HG03060 (cell line): ENCODE data around the gene KLHL14.
"Not testable (repeated sequence)": the region's sequence is repeated elsewhere in the genome, so short reads cannot be mapped to it uniquely, and the experiment has no call there.

Experiments
- ATAC-seq: cut with Tn5 transposase; IDR thresholded peaks from one replicate; pipeline ENCODE4 v1.9.1; 2021; ENCODE audit warnings: low read depth, moderate number of reproducible peaks; ENCODE audit not compliant: unreplicated experiment

Gene KLHL14, protein sequence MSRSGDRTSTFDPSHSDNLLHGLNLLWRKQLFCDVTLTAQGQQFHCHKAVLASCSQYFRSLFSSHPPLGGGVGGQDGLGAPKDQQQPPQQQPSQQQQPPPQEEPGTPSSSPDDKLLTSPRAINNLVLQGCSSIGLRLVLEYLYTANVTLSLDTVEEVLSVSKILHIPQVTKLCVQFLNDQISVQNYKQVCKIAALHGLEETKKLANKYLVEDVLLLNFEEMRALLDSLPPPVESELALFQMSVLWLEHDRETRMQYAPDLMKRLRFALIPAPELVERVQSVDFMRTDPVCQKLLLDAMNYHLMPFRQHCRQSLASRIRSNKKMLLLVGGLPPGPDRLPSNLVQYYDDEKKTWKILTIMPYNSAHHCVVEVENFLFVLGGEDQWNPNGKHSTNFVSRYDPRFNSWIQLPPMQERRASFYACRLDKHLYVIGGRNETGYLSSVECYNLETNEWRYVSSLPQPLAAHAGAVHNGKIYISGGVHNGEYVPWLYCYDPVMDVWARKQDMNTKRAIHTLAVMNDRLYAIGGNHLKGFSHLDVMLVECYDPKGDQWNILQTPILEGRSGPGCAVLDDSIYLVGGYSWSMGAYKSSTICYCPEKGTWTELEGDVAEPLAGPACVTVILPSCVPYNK

DNA sequence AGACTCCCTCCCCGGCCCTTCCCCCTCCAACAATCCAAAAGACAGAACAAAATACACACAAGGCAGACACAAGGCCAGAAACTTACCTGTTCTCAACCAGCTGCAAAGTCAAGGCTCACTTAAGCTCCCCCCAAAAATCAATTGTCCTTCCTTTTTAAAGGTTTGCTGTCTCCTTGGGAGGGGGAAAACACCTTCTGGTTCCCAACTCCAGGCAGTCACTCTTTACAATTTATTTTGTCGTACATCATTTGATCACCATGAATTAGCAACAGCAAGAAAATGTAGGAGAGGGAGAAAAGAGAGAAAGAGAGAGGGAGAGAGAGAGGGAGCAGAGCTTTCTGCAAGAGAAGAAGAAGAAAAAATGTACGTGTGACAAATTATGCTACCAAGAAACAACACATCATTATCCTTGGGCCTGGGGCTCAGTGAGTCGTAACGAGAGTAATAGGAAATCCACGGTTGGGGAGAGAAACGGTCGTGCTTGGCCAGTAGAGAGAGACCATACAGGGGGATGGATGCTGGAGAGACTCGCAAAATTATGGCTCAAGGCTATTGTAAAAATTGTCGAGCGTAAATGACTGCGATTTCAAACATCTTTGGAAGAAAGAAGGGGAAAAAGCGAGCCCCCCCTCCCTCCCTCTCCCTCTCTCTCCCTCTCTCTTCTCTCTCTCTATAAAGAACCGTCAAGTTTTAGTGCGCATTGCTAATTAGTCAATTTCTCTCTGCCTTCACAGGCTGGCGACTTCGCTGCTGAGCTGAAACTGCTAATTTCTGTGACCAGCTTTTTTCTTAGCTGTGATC, at the start of gene KLHL14:
TSS of gene KLHL14 (minus strand) at position 443 of the 801 bp plus-strand sequence. CDS start 2,432 bp downstream, outside the sequence.
- ATAC-seq = no peak

DNA sequence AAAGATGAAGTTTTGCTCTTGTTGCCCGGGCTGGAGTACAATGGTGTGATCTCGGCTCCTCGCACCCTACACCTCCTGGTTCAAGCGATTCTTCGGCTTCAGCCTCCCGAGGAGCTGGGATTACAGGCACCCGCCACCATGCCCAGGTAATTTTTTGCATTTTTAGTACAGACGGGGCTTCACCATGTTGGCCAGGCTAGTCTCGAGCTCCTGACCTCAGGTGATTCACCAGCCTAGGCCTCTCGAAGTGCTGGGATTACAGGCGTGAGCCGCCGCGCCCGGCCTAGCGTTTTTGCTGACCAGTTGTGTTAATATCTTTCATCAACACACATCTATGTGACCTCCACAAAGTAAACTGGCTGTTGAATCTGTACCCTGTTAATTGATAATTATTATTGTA, 49.4 kb upstream of the KLHL14 start:
- ATAC-seq = no peak

DNA sequence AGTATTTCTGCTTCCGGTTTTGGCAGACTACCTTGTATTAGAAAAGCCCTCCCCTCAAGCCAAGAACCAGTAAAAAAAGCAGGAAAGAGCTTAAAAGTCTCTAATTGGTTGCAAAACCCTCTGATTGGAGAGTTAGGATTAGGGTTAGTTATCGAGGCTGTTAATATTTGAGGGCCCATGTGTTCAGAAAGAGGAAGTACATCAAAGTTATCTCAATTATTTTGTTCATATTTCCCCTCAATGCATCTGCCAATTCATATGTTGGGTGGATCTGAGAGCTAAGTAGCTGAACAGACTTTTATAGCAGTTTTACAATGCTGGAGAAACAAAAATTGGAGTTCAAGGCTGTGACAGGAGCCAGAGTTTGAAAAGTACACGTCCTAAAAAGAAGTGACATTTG, 43.1 kb upstream of the KLHL14 start:
- ATAC-seq = no peak

DNA sequence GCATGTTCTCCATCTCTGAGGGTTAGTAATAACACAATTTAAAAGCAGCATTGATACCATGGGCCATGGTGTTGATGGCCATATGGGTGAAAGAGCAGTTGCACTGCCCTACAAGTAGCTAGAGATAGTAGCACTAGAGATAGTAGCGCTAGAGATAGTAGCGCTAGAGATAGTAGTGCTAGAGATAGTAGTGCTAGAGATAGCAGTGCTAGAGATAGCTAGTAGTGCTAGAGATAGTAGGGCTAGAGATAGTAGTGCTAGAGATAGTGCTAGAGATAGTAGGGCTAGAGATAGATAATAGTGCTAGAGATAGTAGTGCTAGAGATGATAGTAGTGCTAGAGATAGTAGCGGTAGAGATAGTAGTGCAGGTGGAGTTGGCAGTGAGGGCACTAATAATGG, 39.5 kb upstream of the KLHL14 start:
- ATAC-seq = no peak

DNA sequence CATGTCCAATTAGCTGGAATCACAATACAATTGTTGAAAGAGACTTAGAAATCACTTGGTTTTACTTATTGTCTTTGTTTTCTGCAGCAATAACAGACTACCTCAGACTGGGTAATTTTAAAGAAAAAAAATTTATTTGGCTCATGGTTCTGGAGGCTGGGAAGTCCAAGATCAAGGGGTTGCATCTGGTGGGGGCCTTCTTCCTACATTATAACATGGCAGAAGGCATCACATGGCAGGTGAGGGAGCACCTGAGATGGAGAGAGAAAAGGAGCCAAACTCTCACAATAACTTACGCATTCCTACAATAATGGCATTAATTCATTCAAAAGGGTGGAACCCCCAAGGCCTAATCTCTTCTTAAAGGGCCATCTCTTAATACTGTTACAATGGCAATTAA, 37.5 kb upstream of the KLHL14 start:
- ATAC-seq = no peak

DNA sequence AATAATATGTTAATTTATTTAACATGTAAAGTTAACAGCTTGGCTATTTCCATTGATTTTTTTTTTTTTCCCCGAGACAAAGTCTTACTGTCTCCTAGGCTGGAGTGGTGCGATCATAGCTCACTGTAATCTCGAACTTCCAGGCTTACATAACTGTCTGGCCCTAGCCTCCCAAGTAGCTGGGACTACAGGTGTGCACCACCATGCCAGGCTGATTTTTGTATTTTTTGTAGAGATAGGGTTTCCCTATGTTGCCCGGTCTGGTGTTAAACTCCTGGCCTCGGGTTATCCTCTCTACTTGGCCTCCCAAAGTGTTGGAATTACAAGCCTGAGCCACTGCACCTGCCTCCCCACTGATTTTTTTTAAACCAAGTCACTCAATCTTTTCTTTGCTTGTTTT, 32.5 kb upstream of the KLHL14 start:
- ATAC-seq = no peak

DNA sequence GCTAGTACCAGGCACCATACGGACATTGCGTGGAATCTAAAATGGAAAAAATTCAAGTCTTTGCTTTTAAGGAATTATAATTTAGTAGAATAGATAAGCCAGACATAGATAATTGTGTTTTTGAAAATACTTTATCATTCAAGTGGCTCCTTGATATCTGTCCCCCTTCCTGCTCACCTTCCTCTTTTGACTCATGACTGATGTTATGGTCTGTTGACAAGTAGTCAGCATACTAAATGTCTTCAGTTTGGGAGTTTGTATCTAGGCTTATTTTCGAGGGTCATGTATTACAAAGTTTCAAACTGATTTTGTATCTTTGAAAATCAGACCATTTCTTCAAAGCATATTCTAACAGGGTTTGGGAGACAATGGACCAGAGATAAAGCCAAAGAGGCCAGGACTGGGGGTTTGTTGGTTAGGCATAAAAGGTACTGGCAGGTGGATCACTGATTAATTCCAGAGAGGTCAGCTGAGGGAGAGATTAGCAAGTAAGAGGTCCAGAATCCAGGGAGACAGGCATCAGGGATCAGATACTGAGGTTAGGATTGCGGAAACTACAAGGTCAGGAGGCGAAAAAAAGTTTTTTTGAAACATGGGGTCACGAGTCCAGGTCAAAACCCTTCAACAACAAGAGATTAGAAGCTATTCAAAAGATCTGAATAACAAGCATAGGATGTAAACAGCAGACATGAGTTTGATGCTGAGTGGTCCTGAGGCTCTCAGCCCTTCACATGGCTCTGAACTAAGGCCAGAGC, 31.5 kb upstream of the KLHL14 start:
- no peak for ATAC-seq

DNA sequence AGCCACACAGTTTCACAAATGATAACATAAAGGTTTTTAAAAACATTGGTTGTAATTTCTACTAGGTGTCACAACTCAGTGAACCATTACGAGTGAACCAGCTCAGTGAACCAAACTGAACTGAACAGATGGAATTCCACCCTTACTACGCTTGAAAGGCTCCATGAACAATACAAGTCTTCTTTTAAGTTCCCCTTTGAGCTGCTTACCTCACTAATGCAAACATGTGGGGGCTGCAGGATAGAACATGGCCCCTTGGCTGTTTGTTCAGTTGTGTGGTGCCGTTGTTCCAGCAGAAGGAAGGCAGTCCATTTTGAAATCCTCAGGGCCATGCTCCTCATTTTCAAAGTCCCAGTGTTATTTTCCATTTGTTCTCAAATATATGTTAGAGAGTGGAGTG, 30.7 kb upstream of the KLHL14 start:
- peak; percentile 90 for ATAC-seq

DNA sequence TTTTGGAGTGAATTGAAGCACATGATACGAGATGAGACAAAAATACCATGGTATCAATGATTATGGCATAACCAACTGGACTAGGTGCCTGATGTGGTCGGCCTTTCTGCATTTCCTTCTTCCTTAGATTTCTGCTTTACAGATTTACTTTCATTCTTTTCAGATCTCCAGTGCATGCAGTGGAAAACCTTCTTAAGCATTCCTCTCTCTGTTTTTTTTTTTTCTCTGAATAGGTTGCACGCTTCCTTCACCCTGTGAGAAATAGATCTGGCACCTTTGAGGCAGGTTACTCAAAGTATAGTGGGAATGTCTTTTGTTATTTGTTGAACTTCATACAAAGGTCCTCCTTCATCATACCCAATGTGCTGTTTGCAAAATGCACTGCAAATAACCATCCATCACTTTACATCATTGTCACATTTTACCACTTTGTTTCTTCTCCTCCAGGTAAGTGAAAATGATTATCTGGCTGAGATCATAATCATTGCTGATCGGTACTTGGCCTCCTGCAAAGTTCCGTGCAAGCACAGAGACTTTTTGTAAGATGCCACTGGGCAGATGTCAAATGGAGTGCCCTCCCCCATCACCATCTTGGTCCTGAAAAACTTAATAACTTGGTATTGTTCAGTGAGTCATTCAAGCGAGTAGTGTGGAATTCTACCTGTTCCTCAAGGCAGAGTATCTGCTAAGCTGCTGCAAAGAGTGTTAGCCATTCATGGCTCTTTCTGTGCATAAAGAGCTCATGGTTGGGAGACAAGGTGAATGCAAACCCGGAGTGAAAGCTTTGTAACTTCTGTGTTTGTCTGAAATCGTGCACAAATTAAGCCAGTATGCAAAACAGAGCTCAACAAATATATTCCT, 30.0 kb upstream of the KLHL14 start:
- ATAC-seq = peak; percentile 37

DNA sequence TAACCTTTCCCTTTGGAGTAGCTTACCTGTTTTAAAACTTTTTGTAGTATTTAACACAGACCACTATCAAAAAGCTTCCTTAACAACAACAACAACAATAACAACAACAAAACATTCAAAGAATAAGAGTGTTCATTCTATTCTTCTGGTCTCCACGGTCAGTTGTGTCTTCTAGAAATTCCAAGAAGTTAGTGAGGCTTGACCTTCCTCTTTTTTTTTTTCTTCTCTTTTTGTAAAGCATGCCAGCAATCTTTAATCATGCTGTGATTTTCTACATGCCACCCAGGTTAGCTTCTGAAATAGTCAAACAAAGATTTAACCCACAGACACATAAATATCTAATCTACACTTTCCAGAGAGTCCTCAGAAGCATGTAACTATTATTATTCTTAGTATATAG, 28.4 kb upstream of the KLHL14 start:
- no peak for ATAC-seq

DNA sequence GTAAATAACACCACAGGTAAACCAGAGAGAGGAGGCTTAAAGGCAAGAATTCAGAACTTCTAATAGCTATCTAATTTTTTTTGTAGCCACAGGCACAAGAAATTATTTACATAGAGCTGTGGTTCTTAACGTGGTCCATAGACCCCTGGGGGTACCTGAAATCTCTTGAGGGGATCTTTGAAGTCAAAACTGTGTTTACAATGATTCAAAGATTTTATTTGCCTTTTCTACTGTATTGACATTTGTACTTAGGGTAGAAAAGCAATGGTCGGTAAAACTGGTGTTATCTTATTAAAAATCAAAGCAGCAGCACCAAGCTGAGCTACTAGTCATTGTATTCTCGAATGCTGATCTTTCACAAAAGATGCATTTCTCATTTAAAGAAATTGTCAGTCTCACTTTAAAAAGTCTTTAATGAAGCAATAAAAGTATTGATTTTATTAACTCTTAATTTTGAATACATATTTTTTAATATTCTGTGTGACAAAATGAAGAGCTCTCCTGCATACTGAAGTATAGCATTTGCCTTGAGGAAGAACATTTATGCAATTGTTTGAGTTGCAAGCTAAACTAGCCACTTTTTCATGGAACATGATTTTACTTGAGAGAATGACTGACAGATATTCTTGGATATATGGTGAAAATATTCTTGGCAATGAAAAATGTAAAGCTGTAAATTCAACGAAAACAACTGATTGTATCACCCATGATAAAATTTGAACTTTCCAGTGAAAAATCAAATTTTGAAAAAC, 25.6 kb upstream of the KLHL14 start:
- ATAC-seq = no peak

DNA sequence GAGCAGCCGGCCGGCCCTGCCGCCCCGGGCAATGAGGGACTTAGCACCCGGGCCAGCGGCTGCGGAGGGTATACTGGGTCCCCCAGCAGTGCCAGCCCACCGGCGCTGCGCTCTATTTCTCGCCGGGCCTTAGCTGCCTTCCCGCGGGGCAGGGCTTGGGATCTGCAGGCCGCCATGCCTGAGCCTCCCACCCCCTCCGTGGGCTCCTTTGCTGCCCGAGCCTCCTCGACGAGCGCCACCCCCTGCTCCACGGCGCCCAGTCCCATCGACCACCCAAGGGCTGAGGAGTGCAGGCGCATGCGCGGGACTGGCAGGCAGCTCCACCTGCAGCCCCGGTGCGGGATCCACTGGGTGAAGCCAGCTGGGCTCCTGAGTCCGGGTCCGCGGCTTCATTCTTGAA, 21.8 kb upstream of the KLHL14 start:
- not testable (repeated sequence) for ATAC-seq

DNA sequence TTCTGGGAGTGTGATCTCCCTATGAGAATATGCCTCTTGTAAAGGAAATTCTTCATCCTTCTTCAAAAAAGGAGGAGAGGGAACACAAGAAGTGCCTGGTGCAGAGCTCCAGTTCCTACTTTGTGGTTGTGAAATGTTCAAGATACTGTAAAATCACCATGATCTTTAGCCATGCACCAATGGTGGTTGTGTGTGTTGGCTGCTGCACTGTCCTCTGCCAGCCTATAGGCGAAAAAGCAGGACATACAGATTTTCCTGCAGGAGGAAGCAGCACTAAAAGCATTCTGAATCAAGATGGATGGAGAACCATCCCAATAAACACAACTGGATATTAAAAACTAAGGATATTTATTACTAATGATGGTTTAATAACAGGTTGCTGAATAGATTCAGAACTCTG, 6.2 kb upstream of the KLHL14 start:
- no peak for ATAC-seq

DNA sequence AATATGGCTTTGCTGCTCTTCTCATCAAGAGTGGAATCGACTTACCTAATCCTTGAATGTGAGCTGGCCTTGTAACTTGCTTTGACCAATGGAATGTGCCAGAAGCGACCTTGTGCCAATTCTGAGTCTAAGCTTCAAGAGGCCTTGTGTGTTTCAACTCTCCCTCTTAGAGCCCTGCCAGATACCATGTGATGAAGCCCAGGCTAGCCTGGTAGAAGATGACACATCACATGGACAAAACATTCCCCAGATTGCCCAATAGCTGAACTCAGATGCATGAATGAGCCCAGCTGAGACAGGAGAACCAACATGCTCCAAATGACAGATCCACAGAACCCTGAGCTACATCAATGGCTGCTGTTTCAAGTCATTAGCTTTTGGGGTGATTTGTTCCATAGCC, 4.2 kb upstream of the KLHL14 start:
- ATAC-seq = no peak

DNA sequence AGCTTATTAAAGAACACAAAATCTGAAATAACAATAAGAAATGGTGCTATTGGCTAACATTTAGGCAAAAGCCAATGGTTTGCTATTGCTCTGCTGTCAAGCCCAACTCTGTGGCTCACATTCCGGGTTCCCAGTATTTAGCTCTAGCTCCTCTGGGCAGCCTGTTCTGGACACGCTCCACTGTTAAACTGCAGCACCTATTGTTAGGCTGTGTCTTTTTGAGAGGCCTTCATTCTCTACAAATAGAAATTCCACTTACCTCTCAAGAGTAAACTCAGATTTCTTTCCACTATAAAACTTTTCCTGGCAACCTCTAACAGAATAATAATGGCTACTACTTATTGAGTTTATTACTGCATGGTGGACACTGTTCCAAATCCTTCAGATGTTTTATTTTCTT, 3.7 kb upstream of the KLHL14 start:
- no peak for ATAC-seq

DNA sequence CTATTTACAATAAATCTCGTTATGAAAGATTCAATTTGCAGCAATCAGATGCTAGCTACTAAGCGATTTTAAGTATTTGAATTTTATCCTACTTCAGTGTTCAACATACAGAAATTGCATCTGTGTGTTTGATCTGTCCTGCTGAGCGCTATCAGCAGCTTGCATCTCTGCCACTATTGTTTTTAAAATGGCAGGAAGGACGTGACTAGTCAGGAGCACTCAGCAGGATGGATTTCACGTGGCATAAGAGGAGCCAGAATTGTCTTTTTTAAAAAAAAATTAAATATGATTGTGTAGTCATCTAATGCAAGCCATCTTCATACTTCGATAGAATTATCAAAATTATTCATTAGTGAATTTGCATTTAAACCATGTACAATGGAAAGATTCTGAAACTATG, 2.8 kb upstream of the KLHL14 start:
- ATAC-seq = no peak

DNA sequence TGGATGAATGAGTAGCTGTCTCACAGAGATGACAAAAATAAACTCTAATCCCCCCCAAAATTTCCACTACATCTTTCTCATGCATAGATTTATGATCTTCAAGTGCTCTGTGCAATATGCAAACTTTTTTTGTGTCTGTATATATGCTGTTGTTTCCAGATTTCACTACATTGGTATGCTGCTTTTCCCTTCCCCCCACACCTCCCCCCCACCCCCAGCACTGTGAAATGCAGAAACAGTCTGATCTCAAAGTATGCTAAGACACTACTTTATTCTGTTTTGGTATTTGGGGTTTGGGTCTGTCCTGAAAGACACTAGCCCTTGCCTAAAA, 524 bp upstream of the KLHL14 start:
- ATAC-seq = no peak

DNA sequence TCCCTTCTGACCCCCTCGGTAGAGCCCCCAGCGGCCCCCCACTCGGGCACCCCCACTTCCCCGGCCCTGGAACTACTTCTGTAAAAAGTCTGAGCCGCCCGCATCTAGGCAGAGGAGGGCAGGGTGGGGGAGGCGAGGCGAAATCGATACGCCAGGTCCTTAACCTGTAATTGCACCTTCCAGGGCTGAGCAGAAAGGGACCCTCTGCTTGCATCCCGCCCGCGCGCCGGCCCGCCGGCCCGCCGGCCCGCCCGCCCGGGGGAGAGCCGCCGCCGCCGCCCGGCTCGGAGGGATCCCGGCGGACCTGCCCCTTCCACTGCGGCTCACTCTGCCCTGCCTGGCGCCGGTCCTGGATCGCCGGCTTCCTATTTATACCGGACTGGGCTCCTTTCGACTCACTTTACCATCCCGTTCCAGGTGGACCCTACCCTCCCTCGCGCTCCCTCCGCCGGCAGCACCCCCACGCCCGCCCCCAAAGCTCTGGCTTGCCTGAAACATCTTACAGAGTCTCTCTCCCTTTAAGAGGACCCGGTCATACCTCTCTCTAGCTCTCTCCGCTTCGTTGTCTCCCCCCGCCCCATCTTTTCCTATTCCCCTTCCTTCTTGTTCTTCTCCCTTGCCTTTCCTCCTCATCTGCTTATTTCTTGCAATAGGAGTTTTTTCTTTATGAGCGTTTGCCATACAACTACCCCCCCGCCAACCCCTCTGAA, 797 bp downstream of the KLHL14 start:
- no peak for ATAC-seq
